Measurements from ENCODE around the gene KCNB1. TPM values are rescaled to one million over a fixed set of nuclear protein-coding genes. Genes with fewer than 3 reads are reported as not detected.

The KCNB1 gene
- total RNA-seq, 2 donors from 2014 or later, result 2.8 to 16.1 TPM

- no peak for TF ChIP-seq POLR2A (IDR thresholded peaks at IDR 0.05)
- TF ChIP-seq POLR2AphosphoS5 (IDR thresholded peaks at IDR 0.05), result no peak
- TF ChIP-seq CTCF (IDR thresholded peaks at IDR 0.05), result no peak
- Histone ChIP-seq H3K36me3 (no peaks in the 10 kb centered on the region), H3K9me3 (no peaks in the 10 kb centered on the region), H3K4me3 (no peak overlapping the region), H3K27ac (no peak overlapping the region), H3K27me3 (replicated peaks; ENCODE audit: insufficient read depth) (no peaks in the 10 kb centered on the region), H3K4me1 (replicated peaks) (no peaks in the 10 kb centered on the region)
- no peak for DNase-seq (ENCODE audit: low spot score)
- 89% methylated on average over 5 of the region's 5 CpGs for WGBS
- intact Hi-C loops (cut with DNase I), result loop anchor here (5.0 kb wide), 1 partner anchor 43 kb away; no protein-coding TSS in a partner anchor
Observed at GRCh38 chr20:49489688-49490087, 7.2 kb upstream of the KCNB1 start.

- Histone ChIP-seq H3K4me3 (no peak overlapping the region), H3K4me1 (replicated peaks) (peaks cover 7% of the 10 kb centered on the region), H3K27me3 (replicated peaks; ENCODE audit: insufficient read depth) (no peaks in the 10 kb centered on the region), H3K36me3 (no peaks in the 10 kb centered on the region), H3K27ac (no peak overlapping the region), H3K9me3 (no peaks in the 10 kb centered on the region)
- intact Hi-C loops (cut with DNase I), result loop anchor here (5.0 kb wide), 1 partner anchor 46 kb away; no protein-coding TSS in a partner anchor
- no peak for DNase-seq (ENCODE audit: low spot score)
- TF ChIP-seq POLR2A (IDR thresholded peaks at IDR 0.05), result no peak
- TF ChIP-seq POLR2AphosphoS5 (IDR thresholded peaks at IDR 0.05), result no peak
- TF ChIP-seq CTCF (IDR thresholded peaks at IDR 0.05), result no peak
Observed at GRCh38 chr20:49486064-49486463, 3.6 kb upstream of the KCNB1 start.

GRCh38 chr20:49485563-49485962, 3.1 kb upstream of the KCNB1 start:
- no peak for TF ChIP-seq CTCF (IDR thresholded peaks at IDR 0.05)
- no peak for TF ChIP-seq POLR2AphosphoS5 (IDR thresholded peaks at IDR 0.05)
- no peak for TF ChIP-seq POLR2A (IDR thresholded peaks at IDR 0.05)
- Histone ChIP-seq H3K36me3 (no peaks in the 10 kb centered on the region), H3K9me3 (no peaks in the 10 kb centered on the region), H3K27ac (no peak overlapping the region), H3K27me3 (replicated peaks; ENCODE audit: insufficient read depth) (no peaks in the 10 kb centered on the region), H3K4me3 (no peak overlapping the region), H3K4me1 (replicated peaks) (peaks cover 7% of the 10 kb centered on the region)
- no peak for DNase-seq (ENCODE audit: low spot score)
- WGBS, result 84% methylated on average over 1 of the region's 1 CpG
- intact Hi-C loops (cut with DNase I), result loop anchor here (5.0 kb wide), 1 partner anchor 47 kb away; no protein-coding TSS in a partner anchor

GRCh38 chr20:49484180-49485140, 2.0 kb upstream of the KCNB1 start:
- H3K27me3 ChIP-seq (replicated peaks; ENCODE audit: insufficient read depth), result no peaks in the 10 kb centered on the region
- intact Hi-C loops (cut with DNase I), result loop anchor here (1.0 to 5.0 kb wide), 4 partner anchors 37 to 150 kb away; no protein-coding TSS in a partner anchor
- H3K36me3 ChIP-seq, result no peaks in the 10 kb centered on the region
- DNase-seq (ENCODE audit: low spot score), result peak; percentile 81
- H3K4me1 ChIP-seq (replicated peaks), result peaks cover 7% of the 10 kb centered on the region
- peak overlapping the region; percentile 35 to 39 for H3K4me3 ChIP-seq
- 1% methylated on average over 53 of the region's 61 CpGs for WGBS
- TF ChIP-seq POLR2AphosphoS5 (IDR thresholded peaks at IDR 0.05), result peak; percentile 32
- TF ChIP-seq POLR2A (IDR thresholded peaks at IDR 0.05), result no peak
- TF ChIP-seq CTCF (IDR thresholded peaks at IDR 0.05), result peak; percentile 70 to 90 (median 81)
- H3K27ac ChIP-seq, result peak overlapping the region in 1 of 2 donors; percentile 17
- H3K9me3 ChIP-seq, result no peaks in the 10 kb centered on the region

Data from prostate gland (tissue), 2 donors.